Omental fat pad (tissue), 4 donors: ENCODE data around the gene KCNB1. TPM values are rescaled to one million over a fixed set of nuclear protein-coding genes. Genes with fewer than 3 reads are reported as not detected.

Experiments
- ATAC-seq: fragments of 150-250 bp; one replicate; pipeline ENCODE4 v1.9.1; 2016; ENCODE audit warnings: mild to moderate bottlenecking, moderate library complexity; ENCODE audit not compliant: low FRiP score
- DNase-seq: peaks from one replicate; pipeline ENCODE4 v3.0.0-alpha.2; 2019; ENCODE audit warnings: low spot score
- total RNA-seq, 4 donors: library from RNA; depleted of rRNA; stranded (reverse); fragments of >200 nt; gene quantifications; one replicate each; pipeline ENCODE4 v1.1.0, GENCODE V29; 2016
- TF ChIP-seq, protein P1 (sequence below), 3 donors: fragments of 450-650 bp; IDR thresholded peaks; one replicate each; pipeline ENCODE4 v1.5.1; 2016 to 2017; ENCODE audit warnings: antibody characterized with exemption in 3 of 3, mild to moderate bottlenecking in 3 of 3, moderate library complexity in 2 of 3

Gene KCNB1
- total RNA-seq, 4 donors from 2014 or later, result 15.0 to 34.4 (median 22.9) TPM

DNA sequence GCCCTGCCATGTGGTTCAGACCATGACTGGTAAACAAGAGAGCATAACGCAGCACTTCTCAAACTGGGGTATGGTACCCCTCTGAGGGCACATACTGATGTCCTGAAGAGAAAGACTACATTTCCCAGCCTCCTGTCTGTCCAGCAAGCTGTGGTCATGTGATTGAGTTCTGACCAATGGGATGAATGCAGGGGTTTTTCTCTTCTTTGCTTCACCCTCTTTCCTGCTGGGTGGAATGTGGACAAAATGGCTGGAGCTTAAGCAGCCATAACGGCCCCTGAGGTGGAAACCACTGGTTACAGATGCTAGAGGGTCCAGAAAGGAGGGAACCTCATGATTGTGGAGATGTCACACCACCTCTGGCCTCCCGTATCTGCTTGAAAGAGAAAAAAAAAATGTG lies 19.4 kb upstream of the KCNB1 start:
- TF ChIP-seq, protein P1, sequence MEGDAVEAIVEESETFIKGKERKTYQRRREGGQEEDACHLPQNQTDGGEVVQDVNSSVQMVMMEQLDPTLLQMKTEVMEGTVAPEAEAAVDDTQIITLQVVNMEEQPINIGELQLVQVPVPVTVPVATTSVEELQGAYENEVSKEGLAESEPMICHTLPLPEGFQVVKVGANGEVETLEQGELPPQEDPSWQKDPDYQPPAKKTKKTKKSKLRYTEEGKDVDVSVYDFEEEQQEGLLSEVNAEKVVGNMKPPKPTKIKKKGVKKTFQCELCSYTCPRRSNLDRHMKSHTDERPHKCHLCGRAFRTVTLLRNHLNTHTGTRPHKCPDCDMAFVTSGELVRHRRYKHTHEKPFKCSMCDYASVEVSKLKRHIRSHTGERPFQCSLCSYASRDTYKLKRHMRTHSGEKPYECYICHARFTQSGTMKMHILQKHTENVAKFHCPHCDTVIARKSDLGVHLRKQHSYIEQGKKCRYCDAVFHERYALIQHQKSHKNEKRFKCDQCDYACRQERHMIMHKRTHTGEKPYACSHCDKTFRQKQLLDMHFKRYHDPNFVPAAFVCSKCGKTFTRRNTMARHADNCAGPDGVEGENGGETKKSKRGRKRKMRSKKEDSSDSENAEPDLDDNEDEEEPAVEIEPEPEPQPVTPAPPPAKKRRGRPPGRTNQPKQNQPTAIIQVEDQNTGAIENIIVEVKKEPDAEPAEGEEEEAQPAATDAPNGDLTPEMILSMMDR (IDR thresholded peaks at IDR 0.05), result no peak
- DNase-seq, result no peak
- ATAC-seq, result no peak

DNA sequence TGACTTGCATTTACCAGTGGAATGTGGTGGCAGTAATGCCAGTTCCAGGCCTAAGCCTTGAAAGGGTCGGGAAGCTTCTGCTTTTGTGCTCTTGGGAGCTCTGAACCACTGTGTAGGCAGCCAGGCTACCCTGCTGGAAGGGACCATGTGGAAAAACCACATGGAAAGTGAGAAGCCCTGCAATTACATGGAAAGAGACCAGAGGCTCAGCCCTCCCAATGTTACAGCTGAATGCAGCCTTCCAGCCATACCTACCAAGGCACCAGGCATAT lies 14.9 kb upstream of the KCNB1 start:
- ATAC-seq (no peak), DNase-seq (no peak)
- TF ChIP-seq, protein P1 (IDR thresholded peaks at IDR 0.05), result no peak

DNA sequence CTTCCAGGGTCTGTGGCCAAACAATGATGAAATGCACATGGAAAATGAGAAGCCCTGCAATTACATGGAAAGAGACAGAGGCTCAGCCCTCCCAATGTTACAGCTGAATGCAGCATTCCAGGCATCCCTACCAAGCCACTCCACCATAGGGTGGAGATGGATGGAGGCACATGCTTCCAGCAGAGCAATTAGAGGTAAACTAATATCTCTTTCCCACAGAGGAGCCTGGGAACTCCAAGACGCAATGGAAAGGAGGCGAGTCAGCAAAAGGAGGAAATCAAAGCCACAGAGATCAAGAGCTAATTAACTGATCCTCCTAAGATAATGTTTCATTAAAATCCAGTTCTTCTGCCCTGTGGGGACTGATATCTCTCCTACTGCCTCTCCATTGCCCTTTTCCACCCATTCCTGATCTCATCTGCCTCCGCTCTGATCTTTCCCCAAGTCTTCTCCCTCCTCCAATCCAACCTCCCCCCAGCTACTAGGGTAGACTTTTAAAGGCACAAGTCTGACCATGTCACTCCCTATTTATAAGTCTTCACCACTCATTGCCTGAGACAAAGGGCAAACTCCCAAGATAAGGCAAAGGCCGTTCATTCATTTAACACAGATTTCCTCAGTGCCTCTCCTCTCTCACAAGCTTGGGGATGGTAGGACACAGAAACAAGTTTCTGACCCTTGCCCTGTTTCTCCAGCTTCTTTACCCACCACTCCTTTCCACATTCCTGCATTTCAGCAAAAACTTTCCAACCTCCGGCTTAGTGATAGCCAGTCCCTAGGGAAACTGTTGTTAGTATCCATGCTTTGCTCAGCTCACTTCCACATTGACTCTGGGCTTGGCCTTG lies 14.3 kb upstream of the KCNB1 start:
- no peak for ATAC-seq
- TF ChIP-seq, protein P1 (IDR thresholded peaks at IDR 0.05), result no peak
- DNase-seq, result no peak

DNA sequence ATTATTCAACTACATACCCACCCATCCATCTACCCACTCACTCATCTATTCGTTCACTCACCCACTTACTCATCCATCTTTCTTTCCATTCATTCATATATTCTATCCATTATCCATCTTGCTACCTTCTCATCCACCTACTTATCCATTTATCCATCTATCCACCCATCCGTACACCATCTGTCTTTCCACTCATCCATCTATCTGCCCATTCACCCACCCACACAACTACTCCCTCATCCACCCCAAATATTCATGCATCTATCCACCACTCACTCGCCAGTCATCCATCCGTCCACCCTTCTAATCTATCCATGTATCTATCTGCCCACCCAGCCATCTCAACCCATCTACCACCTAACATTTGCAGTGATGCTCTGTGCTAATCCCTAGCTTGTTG lies 13.6 kb upstream of the KCNB1 start:
- no peak for DNase-seq
- ATAC-seq, result no peak
- TF ChIP-seq, protein P1 (IDR thresholded peaks at IDR 0.05), result no peak

DNA sequence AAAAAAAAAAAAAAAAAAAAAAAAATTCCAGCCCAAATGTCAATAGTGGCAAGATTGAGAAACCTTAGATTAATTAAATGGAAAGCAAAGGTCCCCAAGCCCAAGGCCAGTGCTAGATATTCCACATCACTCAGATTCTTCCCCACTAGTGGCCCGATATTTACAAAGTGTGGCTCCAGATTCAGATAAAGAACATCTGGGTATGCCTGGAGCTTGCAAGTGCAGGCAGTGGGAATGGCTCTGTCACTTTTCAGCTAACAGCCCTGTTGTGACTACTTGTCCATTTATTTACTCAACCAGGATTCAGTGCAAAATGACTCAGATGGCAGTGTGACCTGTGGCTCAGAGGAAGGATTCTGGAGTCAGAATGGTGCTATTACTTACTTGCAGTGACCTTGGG lies 8.2 kb upstream of the KCNB1 start:
- ATAC-seq, result no peak
- DNase-seq, result no peak
- TF ChIP-seq, protein P1 (IDR thresholded peaks at IDR 0.05), result no peak

DNA sequence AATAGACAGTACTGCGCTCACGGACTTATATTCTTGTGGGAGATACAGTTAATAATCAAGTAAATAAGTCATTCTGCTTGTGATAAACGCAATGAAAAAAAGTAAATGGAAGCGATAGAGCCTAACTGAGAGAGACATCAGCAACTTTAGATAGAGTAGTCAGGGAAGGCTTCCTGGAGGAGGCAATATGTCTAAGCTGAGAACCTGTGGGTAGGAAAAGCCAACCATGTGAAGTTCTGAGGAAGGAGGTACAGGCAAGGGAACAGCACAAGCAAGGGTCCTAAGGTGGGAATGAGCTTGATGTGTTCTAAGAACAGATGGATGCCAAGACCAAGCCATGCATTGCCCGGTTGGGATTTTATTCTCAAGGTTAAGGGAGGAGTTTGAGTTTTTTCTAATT lies 7.2 kb upstream of the KCNB1 start:
- DNase-seq (no peak), ATAC-seq (no peak)
- TF ChIP-seq, protein P1 (IDR thresholded peaks at IDR 0.05), result no peak

DNA sequence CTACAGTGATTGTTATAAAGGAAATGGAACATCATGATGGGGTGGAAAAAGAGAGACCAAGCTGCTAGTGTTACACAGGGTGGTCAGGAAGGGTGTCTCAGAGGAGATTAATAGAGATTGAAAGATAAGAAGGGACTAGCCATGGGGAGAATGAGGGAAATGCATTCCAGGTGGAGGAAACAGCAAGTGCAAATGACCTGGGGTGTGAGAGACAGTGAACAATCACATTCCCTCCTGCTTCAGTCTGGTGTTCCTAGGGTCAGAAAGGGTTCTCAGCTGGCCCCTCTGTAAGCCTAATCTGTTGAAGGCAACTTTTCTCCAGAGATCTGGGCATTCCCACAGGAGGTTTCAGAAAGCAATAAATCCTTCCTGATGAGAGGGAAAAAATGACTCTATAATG lies 3.6 kb upstream of the KCNB1 start:
- DNase-seq (no peak), ATAC-seq (no peak)
- TF ChIP-seq, protein P1 (IDR thresholded peaks at IDR 0.05), result no peak
